SK-N-SH (cell line): ENCODE data around the gene DAGLB.

Experiments
- EP300 ChIP-seq, 2 experiments: IDR thresholded peaks; 2 replicates each; pipeline versions ENCODE4 v1.4.0 to v1.6.1; 2012; ENCODE audit warnings: borderline replicate concordance in 1 of 2, low read depth in 1 of 2, low read length in 1 of 2
- EZH2phosphoT487 ChIP-seq: fragments of 200-600 bp; sonication (generic); IDR thresholded peaks from 2 replicates; pipeline ENCODE4 v1.6.1; 2017; ENCODE audit warnings: low read depth, mixed run types, mild to moderate bottlenecking, antibody characterized with exemption, moderate library complexity, borderline replicate concordance
- IRF3 ChIP-seq: fragments of 150-350 bp; IDR thresholded peaks from 2 replicates; pipeline ENCODE4 v1.6.1; 2016; ENCODE audit warnings: mild to moderate bottlenecking, low read depth, low read length
- PBX3 ChIP-seq: IDR thresholded peaks from 2 replicates; pipeline ENCODE4; 2012
- POLR2AphosphoS5 ChIP-seq: IDR thresholded peaks from 2 replicates; pipeline ENCODE4 v1.6.1; 2012; ENCODE audit warnings: low read depth, low read length
- TCF12 ChIP-seq: IDR thresholded peaks from 2 replicates; pipeline ENCODE4 v1.4.0; 2012
- YY1 ChIP-seq: IDR thresholded peaks from 2 replicates; pipeline ENCODE4 v1.4.0; 2012; ENCODE audit warnings: low read depth, mild to moderate bottlenecking
- TF ChIP-seq, protein P1 (sequence below): fragments of 200-600 bp; sonication (generic); IDR thresholded peaks from 2 replicates; pipeline ENCODE4 v1.6.1; 2017; ENCODE audit warnings: antibody characterized with exemption, mild to moderate bottlenecking, moderate library complexity
- TF ChIP-seq, protein P2 (sequence below): IDR thresholded peaks from 2 replicates; pipeline ENCODE4 v1.4.0; 2012; ENCODE audit warnings: low read depth, borderline replicate concordance

GRCh38 chr7:6365451-6365850, 82.3 kb downstream of the DAGLB start:
- TF ChIP-seq, protein P1, sequence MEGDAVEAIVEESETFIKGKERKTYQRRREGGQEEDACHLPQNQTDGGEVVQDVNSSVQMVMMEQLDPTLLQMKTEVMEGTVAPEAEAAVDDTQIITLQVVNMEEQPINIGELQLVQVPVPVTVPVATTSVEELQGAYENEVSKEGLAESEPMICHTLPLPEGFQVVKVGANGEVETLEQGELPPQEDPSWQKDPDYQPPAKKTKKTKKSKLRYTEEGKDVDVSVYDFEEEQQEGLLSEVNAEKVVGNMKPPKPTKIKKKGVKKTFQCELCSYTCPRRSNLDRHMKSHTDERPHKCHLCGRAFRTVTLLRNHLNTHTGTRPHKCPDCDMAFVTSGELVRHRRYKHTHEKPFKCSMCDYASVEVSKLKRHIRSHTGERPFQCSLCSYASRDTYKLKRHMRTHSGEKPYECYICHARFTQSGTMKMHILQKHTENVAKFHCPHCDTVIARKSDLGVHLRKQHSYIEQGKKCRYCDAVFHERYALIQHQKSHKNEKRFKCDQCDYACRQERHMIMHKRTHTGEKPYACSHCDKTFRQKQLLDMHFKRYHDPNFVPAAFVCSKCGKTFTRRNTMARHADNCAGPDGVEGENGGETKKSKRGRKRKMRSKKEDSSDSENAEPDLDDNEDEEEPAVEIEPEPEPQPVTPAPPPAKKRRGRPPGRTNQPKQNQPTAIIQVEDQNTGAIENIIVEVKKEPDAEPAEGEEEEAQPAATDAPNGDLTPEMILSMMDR: no peak
- no peak for TF ChIP-seq EP300 (IDR thresholded peaks at IDR 0.05; ENCODE audit: borderline replicate concordance in 1 of 2, low read depth in 1 of 2, low read length in 1 of 2)
- TF ChIP-seq IRF3: no peak
- no peak for TF ChIP-seq POLR2AphosphoS5
- TF ChIP-seq PBX3: no peak
- no peak for TF ChIP-seq TCF12
- TF ChIP-seq YY1: no peak
- TF ChIP-seq EZH2phosphoT487: no peak
- TF ChIP-seq, protein P2, sequence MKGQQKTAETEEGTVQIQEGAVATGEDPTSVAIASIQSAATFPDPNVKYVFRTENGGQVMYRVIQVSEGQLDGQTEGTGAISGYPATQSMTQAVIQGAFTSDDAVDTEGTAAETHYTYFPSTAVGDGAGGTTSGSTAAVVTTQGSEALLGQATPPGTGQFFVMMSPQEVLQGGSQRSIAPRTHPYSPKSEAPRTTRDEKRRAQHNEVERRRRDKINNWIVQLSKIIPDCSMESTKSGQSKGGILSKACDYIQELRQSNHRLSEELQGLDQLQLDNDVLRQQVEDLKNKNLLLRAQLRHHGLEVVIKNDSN: no peak
